RWPE2 (cell line): ENCODE results near the gene PFDN1.

ENCODE experiments used
- ATAC-seq: fragments of 200-7000 bp; cut with Tn5 transposase; 3 replicates; pipeline ENCODE4 v1.9.1; 2021; ENCODE audit warnings: low read depth
- DNase-seq: peaks from one replicate; pipeline ENCODE4 v3.0.0-alpha.2; 2020; ENCODE audit warnings: low spot score
- H3K27ac ChIP-seq: fragments of 450-650 bp; 2 replicates; pipeline ENCODE4 v1.5.1; 2017; ENCODE audit warnings: mild to moderate bottlenecking; ENCODE audit not compliant: poor library complexity, severe bottlenecking
- H3K27me3 ChIP-seq: fragments of 250-450 bp; sonication (Bioruptor Pico); 2 replicates; pipeline ENCODE4 v1.5.1; 2021; ENCODE audit warnings: mild to moderate bottlenecking, moderate library complexity; ENCODE audit not compliant: insufficient read depth, poor library complexity, severe bottlenecking
- H3K36me3 ChIP-seq: fragments of 250-450 bp; sonication (Bioruptor Pico); 2 replicates; pipeline ENCODE4 v1.5.1; 2020; ENCODE audit warnings: low read depth, mild to moderate bottlenecking, moderate library complexity
- H3K4me1 ChIP-seq: fragments of 250-450 bp; sonication (Bioruptor Pico); 2 replicates; pipeline ENCODE4 v1.5.1; 2021; ENCODE audit warnings: mild to moderate bottlenecking, moderate library complexity; ENCODE audit not compliant: insufficient read depth, poor library complexity, severe bottlenecking
- H3K4me3 ChIP-seq: fragments of 250-450 bp; sonication (Bioruptor Pico); 2 replicates; pipeline ENCODE4 v1.5.1; 2021; ENCODE audit warnings: mild to moderate bottlenecking, moderate library complexity; ENCODE audit not compliant: severe bottlenecking
- H3K9me3 ChIP-seq: fragments of 250-450 bp; sonication (Bioruptor Pico); 2 replicates; pipeline ENCODE4 v1.5.1; 2021; ENCODE audit warnings: mild to moderate bottlenecking, moderate library complexity; ENCODE audit not compliant: severe bottlenecking
- CTCF ChIP-seq: fragments of 450-650 bp; IDR thresholded peaks from one replicate; pipeline ENCODE4 v1.5.1; 2017; ENCODE audit warnings: mild to moderate bottlenecking, moderate library complexity; ENCODE audit not compliant: poor library complexity, severe bottlenecking

The PFDN1 gene

GRCh38 chr5:140235791-140236551, 66.9 kb downstream of the PFDN1 start:
- no peak for TF ChIP-seq CTCF
- Histone ChIP-seq H3K36me3 (no peaks in the 10 kb centered on the region), H3K27ac (no peak overlapping the region), H3K4me3 (no peak overlapping the region), H3K4me1 (peaks cover 24% of the 10 kb centered on the region), H3K9me3 (no peaks in the 10 kb centered on the region), H3K27me3 (no peaks in the 10 kb centered on the region)
- no peak for DNase-seq
- ATAC-seq: peak; percentile 38

GRCh38 chr5:140234377-140234989, 68.4 kb downstream of the PFDN1 start:
- TF ChIP-seq CTCF: no peak
- ATAC-seq (no peak), DNase-seq (no peak)
- Histone ChIP-seq H3K36me3 (no peaks in the 10 kb centered on the region), H3K27me3 (no peaks in the 10 kb centered on the region), H3K9me3 (no peaks in the 10 kb centered on the region), H3K4me1 (peaks cover 20% of the 10 kb centered on the region), H3K4me3 (no peak overlapping the region), H3K27ac (no peak overlapping the region)

DNA sequence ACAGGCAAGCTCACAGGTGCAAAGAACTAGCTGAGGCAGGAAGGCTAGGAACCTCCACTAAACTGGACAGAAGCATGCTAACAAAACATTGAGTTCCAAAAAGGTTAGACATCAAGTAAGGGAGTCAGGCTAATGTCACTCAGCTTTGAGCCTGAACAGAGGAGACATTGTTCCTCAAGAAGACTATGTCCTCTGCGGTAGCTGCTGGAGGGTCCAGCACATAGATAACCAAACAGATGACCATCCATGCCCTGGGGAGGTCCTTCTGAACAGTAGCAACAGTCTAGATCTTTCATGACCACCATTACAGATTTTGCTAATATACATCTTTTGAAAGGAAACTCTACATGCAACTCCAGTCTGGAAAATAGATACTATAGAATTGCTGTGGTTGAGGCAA, 70.2 kb downstream of the PFDN1 start:
- DNase-seq: no peak
- ATAC-seq: no peak
- Histone ChIP-seq H3K36me3 (no peaks in the 10 kb centered on the region), H3K27me3 (no peaks in the 10 kb centered on the region), H3K4me1 (peaks cover 20% of the 10 kb centered on the region), H3K4me3 (no peak overlapping the region), H3K9me3 (no peaks in the 10 kb centered on the region), H3K27ac (no peak overlapping the region)
- no peak for TF ChIP-seq CTCF

- DNase-seq: no peak
Measured at GRCh38 chr5:140230373-140230772, 72.5 kb downstream of the PFDN1 start.

More at GRCh38 chr5:140230373-140230772, 72.5 kb downstream of the PFDN1 start:
- Histone ChIP-seq H3K27me3 (no peaks in the 10 kb centered on the region), H3K36me3 (no peaks in the 10 kb centered on the region), H3K9me3 (no peaks in the 10 kb centered on the region), H3K4me3 (no peak overlapping the region), H3K27ac (no peak overlapping the region), H3K4me1 (no peaks in the 10 kb centered on the region)
- no peak for TF ChIP-seq CTCF
- no peak for ATAC-seq
